ENCODE data around the gene PWP2.
"Not testable (repeated sequence)": the region's sequence is repeated elsewhere in the genome, so short reads cannot be mapped to it uniquely, and the experiment has no call there.

DNA sequence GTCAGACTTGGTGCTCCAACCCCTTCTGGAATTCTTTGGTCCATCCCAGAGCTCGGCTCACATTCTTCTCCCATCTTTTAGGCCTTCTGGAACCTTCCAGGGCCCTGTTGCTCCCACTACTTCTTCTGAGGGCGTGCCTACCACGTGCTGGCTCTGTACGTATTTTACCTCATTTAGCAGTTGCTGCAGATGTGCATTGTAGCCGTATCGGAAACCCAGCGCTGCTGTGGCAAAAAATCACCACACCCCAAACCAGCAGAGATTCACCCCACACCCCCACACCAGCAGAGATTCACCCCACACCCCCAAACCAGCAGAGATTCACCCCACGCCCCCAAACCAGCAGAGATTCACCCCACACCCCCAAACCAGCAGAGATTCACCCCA is 48.8 kb downstream of the PWP2 start:
- TF ChIP-seq BHLHE40 (IDR thresholded peaks at IDR 0.05; ENCODE audit: borderline replicate concordance); FOXK2 (IDR thresholded peaks at IDR 0.05); ZNF384 (IDR thresholded peaks at IDR 0.05); NFRKB (IDR thresholded peaks at IDR 0.05); SUZ12 (IDR thresholded peaks at IDR 0.05); FOXM1 (IDR thresholded peaks at IDR 0.05; ENCODE audit: borderline replicate concordance); ARNT (IDR thresholded peaks at IDR 0.05); TARDBP (IDR thresholded peaks at IDR 0.05): not testable (repeated sequence)

Measured in HEK293T (cell line).